Type B pancreatic cell (in vitro differentiated cells): ENCODE data around the gene ARAP1. TPM values are rescaled to one million over a fixed set of nuclear protein-coding genes. Genes with fewer than 3 reads are reported as not detected.

Experiments
- DNase-seq: peaks from one replicate; pipeline ENCODE4 v3.0.0; 2021; ENCODE audit warnings: mixed read lengths; ENCODE audit not compliant: unreplicated experiment; ENCODE audit errors: extremely low spot score
- H3K27ac Mint-ChIP-seq: 2 replicates; pipeline ENCODE4 v1.8.0; 2021; ENCODE audit warnings: mild to moderate bottlenecking, mixed read lengths
- H3K27me3 Mint-ChIP-seq: 2 replicates; pipeline ENCODE4 v1.8.0; 2021; ENCODE audit warnings: mixed read lengths
- H3K36me3 Mint-ChIP-seq: 2 replicates; pipeline ENCODE4 v1.8.0; 2021; ENCODE audit warnings: mixed read lengths
- H3K4me1 Mint-ChIP-seq: one replicate; pipeline ENCODE4 v1.8.0; 2021; ENCODE audit warnings: mixed read lengths; ENCODE audit not compliant: unreplicated experiment
- H3K4me3 Mint-ChIP-seq: 2 replicates; pipeline ENCODE4 v1.8.0; 2021; ENCODE audit warnings: mild to moderate bottlenecking, mixed read lengths
- H3K9me3 Mint-ChIP-seq: 2 replicates; pipeline ENCODE4 v1.8.0; 2021; ENCODE audit warnings: mixed read lengths
- CTCF ChIP-seq: fragments of 200-600 bp; sonication (generic); conservative IDR thresholded peaks from 2 replicates; pipeline ENCODE4 v1.5.0; 2021; ENCODE audit warnings: antibody characterized with exemption, mild to moderate bottlenecking
- total RNA-seq: library from RNA; stranded (reverse); gene quantifications from 2 replicates; pipeline ENCODE4 v1.2.1, GENCODE V29; 2021; ENCODE audit warnings: low replicate concordance

Gene ARAP1
- total RNA-seq, 1 donor from 2014 or later: 80.5 TPM

- DNase-seq: no peak
- Mint-ChIP-seq H3K4me3 (no peak overlapping the region), H3K27me3 (no peaks in the 10 kb centered on the region), H3K9me3 (peaks cover 6% of the 10 kb centered on the region), H3K36me3 (peaks cover 5% of the 10 kb centered on the region), H3K4me1 (peaks cover 13% of the 10 kb centered on the region), H3K27ac (peak overlapping the region; percentile 56)
- no peak for TF ChIP-seq CTCF
These were observed 22.0 kb downstream of the ARAP1 start for GRCh38 chr11:72730243-72730642.

GRCh38 chr11:72727521-72727920 is 24.7 kb downstream of the ARAP1 start:
- peak overlapping the region; percentile 52 for H3K27ac Mint-ChIP-seq
- H3K36me3 Mint-ChIP-seq: peaks cover 5% of the 10 kb centered on the region
- peaks cover 18% of the 10 kb centered on the region for H3K4me1 Mint-ChIP-seq
- no peak for DNase-seq
- no peaks in the 10 kb centered on the region for H3K27me3 Mint-ChIP-seq
- peaks cover 6% of the 10 kb centered on the region for H3K9me3 Mint-ChIP-seq
- no peak for TF ChIP-seq CTCF
- H3K4me3 Mint-ChIP-seq: no peak overlapping the region

DNA sequence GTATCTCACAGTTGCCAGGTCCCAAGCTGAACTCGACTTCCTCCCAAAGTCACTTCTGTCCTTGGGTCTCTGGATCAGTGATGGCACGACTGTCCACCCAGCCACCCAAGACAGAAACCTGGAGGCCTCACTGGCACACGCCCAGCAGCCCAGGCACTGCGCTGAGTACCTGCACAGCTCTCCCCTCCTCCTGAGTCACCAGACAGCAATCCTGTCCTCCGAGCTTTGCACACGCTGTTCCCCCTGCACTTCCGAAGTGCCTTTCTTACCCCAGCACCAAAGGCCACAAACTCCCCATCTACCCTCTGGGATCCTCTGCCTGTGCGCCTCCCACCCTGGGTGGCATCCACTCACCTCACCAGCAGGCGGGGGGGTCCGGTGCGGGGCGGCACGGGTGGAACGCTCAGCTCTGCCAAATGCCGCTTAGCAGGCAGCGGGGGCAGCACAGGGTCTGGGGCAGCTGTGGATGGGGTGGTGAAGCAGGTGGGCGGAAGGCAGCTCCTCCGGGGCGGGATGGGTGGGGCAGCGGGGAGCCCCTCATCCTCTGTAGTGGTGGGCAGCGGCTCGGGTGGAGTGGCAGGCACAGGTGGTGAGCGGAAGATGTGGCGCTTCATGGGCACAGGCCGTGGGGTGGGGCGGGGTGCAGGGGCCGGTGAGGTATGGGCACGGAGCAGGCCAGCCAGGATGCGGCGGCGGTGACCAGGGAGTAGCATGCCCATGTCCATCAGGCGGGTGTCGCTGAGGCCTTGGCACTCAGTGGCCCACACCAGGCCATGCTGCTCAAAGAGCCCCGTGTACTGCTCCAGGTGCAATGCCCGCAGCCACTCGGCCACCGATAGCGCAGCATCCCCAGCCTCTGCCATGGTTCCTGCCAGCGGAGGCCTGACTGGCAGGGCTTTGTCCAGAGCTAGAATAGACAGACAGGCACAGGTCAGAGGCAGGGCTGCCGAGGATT is 25.7 kb downstream of the ARAP1 start:
- Mint-ChIP-seq H3K4me3 (no peak overlapping the region), H3K36me3 (peaks cover 5% of the 10 kb centered on the region), H3K27me3 (no peaks in the 10 kb centered on the region), H3K9me3 (peaks cover 6% of the 10 kb centered on the region), H3K4me1 (peaks cover 27% of the 10 kb centered on the region), H3K27ac (peak overlapping the region; percentile 78)
- DNase-seq: no peak
- TF ChIP-seq CTCF: no peak

- no peak for TF ChIP-seq CTCF
- peaks cover 2% of the 10 kb centered on the region for H3K36me3 Mint-ChIP-seq
- no peaks in the 10 kb centered on the region for H3K27me3 Mint-ChIP-seq
- H3K4me3 Mint-ChIP-seq: no peak overlapping the region
- H3K27ac Mint-ChIP-seq: peak overlapping the region; percentile 87
- H3K4me1 Mint-ChIP-seq: peaks cover 36% of the 10 kb centered on the region
- peaks cover 2% of the 10 kb centered on the region for H3K9me3 Mint-ChIP-seq
- no peak for DNase-seq
These were observed 26.5 kb downstream of the ARAP1 start for GRCh38 chr11:72725724-72726028.

- peak overlapping the region; percentile 87 for H3K27ac Mint-ChIP-seq
- peak overlapping the region; percentile 76 for H3K4me3 Mint-ChIP-seq
- peaks cover 42% of the 10 kb centered on the region for H3K4me1 Mint-ChIP-seq
- no peaks in the 10 kb centered on the region for H3K36me3 Mint-ChIP-seq
- H3K27me3 Mint-ChIP-seq: no peaks in the 10 kb centered on the region
- DNase-seq: peak; percentile 82
- no peaks in the 10 kb centered on the region for H3K9me3 Mint-ChIP-seq
- peak; percentile 93 for TF ChIP-seq CTCF
These were observed 27.1 kb downstream of the ARAP1 start for GRCh38 chr11:72724851-72725723.
